GM12891 (cell line): Measurements from ENCODE around the gene DMD.

Source experiments
- POLR2A ChIP-seq: IDR thresholded peaks from 2 replicates; pipeline ENCODE4 v1.6.1; 2011; ENCODE audit warnings: low read depth, low read length, control low read depth
- POLR2AphosphoS5 ChIP-seq: IDR thresholded peaks from 2 replicates; pipeline ENCODE4 v1.6.1; 2011; ENCODE audit warnings: low read depth, low read length, control low read depth
- POU2F2 ChIP-seq: IDR thresholded peaks from 2 replicates; pipeline ENCODE4 v1.6.1; 2011; ENCODE audit warnings: low read depth, mild to moderate bottlenecking, control low read depth, low read length, moderate library complexity
- TAF1 ChIP-seq: IDR thresholded peaks from 2 replicates; pipeline ENCODE4 v1.6.1; 2011; ENCODE audit warnings: low read depth, low read length, control low read depth

GRCh38 chrX:32642283-32642682 is 569.1 kb downstream of the DMD start:
- TF ChIP-seq POLR2A (no peak), TAF1 (no peak), POU2F2 (no peak), POLR2AphosphoS5 (no peak)
